Lower lobe of right lung (tissue), 2 donors: ENCODE data around the gene PLEKHG2. TPM values are rescaled to one million over a fixed set of nuclear protein-coding genes. Genes with fewer than 3 reads are reported as not detected.

ENCODE experiments used
- ATAC-seq, 2 donors: fragments of 200-7000 bp; cut with Tn5 transposase; one replicate each; pipeline ENCODE4 v1.9.1; 2020 to 2022; ENCODE audit warnings: mild to moderate bottlenecking in 2 of 2, moderate library complexity in 2 of 2
- DNase-seq: peaks from one replicate; pipeline ENCODE4 v3.0.0-alpha.2; 2020
- H3K27ac ChIP-seq: fragments of 200-600 bp; one replicate; pipeline ENCODE4 v1.8.0; 2022
- H3K27me3 ChIP-seq: fragments of 200-600 bp; one replicate; pipeline ENCODE4 v1.8.0; 2022; ENCODE audit warnings: low read depth
- H3K36me3 ChIP-seq: fragments of 200-600 bp; one replicate; pipeline ENCODE4 v1.8.0; 2022; ENCODE audit warnings: mild to moderate bottlenecking
- H3K4me1 ChIP-seq: fragments of 200-600 bp; one replicate; pipeline ENCODE4 v1.8.0; 2022
- H3K4me3 ChIP-seq: fragments of 200-600 bp; one replicate; pipeline ENCODE4 v1.8.0; 2022; ENCODE audit warnings: mild to moderate bottlenecking
- H3K9me3 ChIP-seq: fragments of 200-600 bp; one replicate; pipeline ENCODE4 v1.8.0; 2022
- CTCF ChIP-seq: fragments of 200-600 bp; IDR thresholded peaks from one replicate; pipeline ENCODE4 v1.8.0; 2022; ENCODE audit warnings: antibody characterized with exemption, mild to moderate bottlenecking
- intact Hi-C: fragments of 100-400 bp; cut with DNase I; formaldehyde crosslinking; loops from one replicate; pipeline ENCODE4 v1.11.0; 2022
- long read RNA-seq: library from polyadenylated mRNA; unstranded; transcript quantifications from one replicate; pipeline ENCODE4 v2.0.0, GENCODE V29; 2021
- total RNA-seq: library from RNA; stranded (reverse); fragmentation: NEBNext Ultra II Directional; extraction: Animal tissue kit (Norgen Biotek cat#: 25700); gene quantifications from one replicate; pipeline ENCODE4 v1.2.1, GENCODE V29; 2021
- donor health status: DM: no; HTN: yes; CAD: no; lungs with severe emphysema.

PLEKHG2 gene
- total RNA-seq = 24.7 TPM
- long read RNA-seq, partial matches to known transcripts = 0 of 1 reads
- long read RNA-seq, other reads (novel, unspliced or antisense) = 1 of 1 reads

- Histone ChIP-seq H3K4me1 (peaks cover 31% of the 10 kb centered on the region), H3K9me3 (no peaks in the 10 kb centered on the region), H3K27me3 (no peaks in the 10 kb centered on the region), H3K4me3 (peak within 1 kb of the TSS; percentile 97), H3K27ac (peak within 1 kb of the TSS; percentile 100), H3K36me3 (peaks cover 16% of the 10 kb centered on the region)
- intact Hi-C loops = no loop called here
- peak; percentile 97 for DNase-seq
- peak; percentile 83 for TF ChIP-seq CTCF
- ATAC-seq = peak; percentile 37 to 66
These were observed at the start of gene PLEKHG2 for GRCh38 chr19:39412100-39412866. PLEKHG2 (plus strand) TSS chr19:39412669; CDS start chr19:39414087, 1,418 bp downstream.

- Histone ChIP-seq H3K4me1 (peaks cover 10% of the 10 kb centered on the region), H3K36me3 (peaks cover 92% of the 10 kb centered on the region), H3K9me3 (no peaks in the 10 kb centered on the region), H3K27ac (no peak overlapping the region), H3K4me3 (no peak overlapping the region), H3K27me3 (no peaks in the 10 kb centered on the region)
- intact Hi-C loops = no loop called here
- ATAC-seq = peak in 1 of 2 donors; percentile 33
- no peak for DNase-seq
- no peak for TF ChIP-seq CTCF
These were observed 49.5 kb upstream of the PLEKHG2 start for GRCh38 chr19:39362682-39363657.

- no peaks in the 10 kb centered on the region for H3K9me3 ChIP-seq
- H3K36me3 ChIP-seq = peaks cover 92% of the 10 kb centered on the region
- ATAC-seq (no peak), DNase-seq (no peak)
- H3K4me3 ChIP-seq = no peak overlapping the region
- TF ChIP-seq CTCF = no peak
- intact Hi-C loops = no loop called here
- H3K27ac ChIP-seq = no peak overlapping the region
- peaks cover 10% of the 10 kb centered on the region for H3K4me1 ChIP-seq
- H3K27me3 ChIP-seq = no peaks in the 10 kb centered on the region
These were observed 48.5 kb upstream of the PLEKHG2 start for GRCh38 chr19:39363901-39364457.

- intact Hi-C loops = no loop called here
- no peak for DNase-seq
- Histone ChIP-seq H3K9me3 (no peaks in the 10 kb centered on the region), H3K27ac (no peak overlapping the region), H3K4me1 (peaks cover 10% of the 10 kb centered on the region), H3K4me3 (no peak overlapping the region), H3K36me3 (peaks cover 92% of the 10 kb centered on the region), H3K27me3 (no peaks in the 10 kb centered on the region)
- no peak for TF ChIP-seq CTCF
- ATAC-seq = no peak
These were observed 46.9 kb upstream of the PLEKHG2 start for GRCh38 chr19:39365531-39365930.

- no peaks in the 10 kb centered on the region for H3K27me3 ChIP-seq
- H3K36me3 ChIP-seq = peaks cover 82% of the 10 kb centered on the region
- peaks cover 26% of the 10 kb centered on the region for H3K4me1 ChIP-seq
- no peak for ATAC-seq
- intact Hi-C loops = no loop called here
- DNase-seq = no peak
- H3K27ac ChIP-seq = no peak overlapping the region
- no peak overlapping the region for H3K4me3 ChIP-seq
- no peaks in the 10 kb centered on the region for H3K9me3 ChIP-seq
- no peak for TF ChIP-seq CTCF
These were observed 43.3 kb upstream of the PLEKHG2 start for GRCh38 chr19:39369200-39369599.
